KOPT-K1 (cell line): ENCODE measurements around the gene OR8G1.

Source experiments
- H3K27ac ChIP-seq: fragments of 200-600 bp; sonication (generic); 2 replicates; pipeline ENCODE4 v1.5.1; 2016; ENCODE audit warnings: antibody characterized with exemption, mild to moderate bottlenecking, low read depth, low read length; ENCODE audit not compliant: poor library complexity, severe bottlenecking
- H3K36me3 ChIP-seq: fragments of 200-600 bp; sonication (generic); 2 replicates; pipeline ENCODE4 v1.5.1; 2017; ENCODE audit warnings: antibody characterized with exemption, mild to moderate bottlenecking, low read length, moderate library complexity; ENCODE audit not compliant: insufficient read depth
- H3K9me3 ChIP-seq: fragments of 200-600 bp; sonication (generic); 2 replicates; pipeline ENCODE4 v1.5.1; 2017; ENCODE audit warnings: antibody characterized with exemption, low read length, mild to moderate bottlenecking; ENCODE audit not compliant: insufficient read depth, poor library complexity, severe bottlenecking

OR8G1 gene, protein sequence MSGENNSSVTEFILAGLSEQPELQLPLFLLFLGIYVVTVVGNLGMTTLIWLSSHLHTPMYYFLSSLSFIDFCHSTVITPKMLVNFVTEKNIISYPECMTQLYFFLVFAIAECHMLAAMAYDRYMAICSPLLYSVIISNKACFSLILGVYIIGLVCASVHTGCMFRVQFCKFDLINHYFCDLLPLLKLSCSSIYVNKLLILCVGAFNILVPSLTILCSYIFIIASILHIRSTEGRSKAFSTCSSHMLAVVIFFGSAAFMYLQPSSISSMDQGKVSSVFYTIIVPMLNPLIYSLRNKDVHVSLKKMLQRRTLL

DNA sequence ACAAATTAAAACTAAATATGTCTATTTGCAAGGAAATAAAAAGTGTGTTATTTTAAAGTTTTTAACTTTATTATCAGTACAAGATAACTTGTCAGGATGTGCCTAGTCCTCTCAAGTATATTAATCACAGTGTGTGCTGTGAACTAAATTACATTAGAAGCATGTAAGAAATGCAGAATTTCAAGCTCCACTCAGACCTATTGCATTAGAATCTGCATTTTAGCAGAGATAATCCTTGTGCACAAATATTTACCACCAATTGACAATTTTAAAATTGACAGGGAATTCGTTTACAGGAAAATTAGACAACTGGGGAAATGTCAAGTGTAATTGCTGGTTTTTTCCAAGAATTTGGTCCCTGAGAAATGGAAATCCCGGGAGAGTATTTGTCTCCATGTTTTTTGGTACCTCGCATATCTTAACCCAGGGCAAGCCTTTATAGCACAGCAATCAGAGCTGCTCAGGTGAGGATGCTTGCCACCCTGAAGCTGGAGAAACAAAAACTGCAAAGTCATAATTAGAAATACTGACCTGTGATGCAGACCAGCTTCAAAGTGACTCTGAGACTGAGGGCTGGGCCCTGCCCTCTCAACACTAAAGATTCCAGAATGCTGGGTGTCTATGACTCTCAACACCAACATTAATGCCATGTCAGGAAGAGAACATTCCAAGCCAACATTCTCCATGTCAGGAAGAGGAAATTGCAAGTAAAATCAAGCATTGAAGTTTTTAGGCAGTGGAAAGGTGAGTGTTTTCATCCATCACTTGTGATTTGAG is at the start of gene OR8G1:
OR8G1 (plus strand) TSS at position 475 of the 777 bp plus-strand sequence. CDS start 8,581 bp downstream, outside the sequence.
- Histone ChIP-seq H3K36me3 (no peaks in the 10 kb centered on the region), H3K9me3 (no peaks in the 10 kb centered on the region), H3K27ac (no peak within 1 kb of the TSS)

DNA sequence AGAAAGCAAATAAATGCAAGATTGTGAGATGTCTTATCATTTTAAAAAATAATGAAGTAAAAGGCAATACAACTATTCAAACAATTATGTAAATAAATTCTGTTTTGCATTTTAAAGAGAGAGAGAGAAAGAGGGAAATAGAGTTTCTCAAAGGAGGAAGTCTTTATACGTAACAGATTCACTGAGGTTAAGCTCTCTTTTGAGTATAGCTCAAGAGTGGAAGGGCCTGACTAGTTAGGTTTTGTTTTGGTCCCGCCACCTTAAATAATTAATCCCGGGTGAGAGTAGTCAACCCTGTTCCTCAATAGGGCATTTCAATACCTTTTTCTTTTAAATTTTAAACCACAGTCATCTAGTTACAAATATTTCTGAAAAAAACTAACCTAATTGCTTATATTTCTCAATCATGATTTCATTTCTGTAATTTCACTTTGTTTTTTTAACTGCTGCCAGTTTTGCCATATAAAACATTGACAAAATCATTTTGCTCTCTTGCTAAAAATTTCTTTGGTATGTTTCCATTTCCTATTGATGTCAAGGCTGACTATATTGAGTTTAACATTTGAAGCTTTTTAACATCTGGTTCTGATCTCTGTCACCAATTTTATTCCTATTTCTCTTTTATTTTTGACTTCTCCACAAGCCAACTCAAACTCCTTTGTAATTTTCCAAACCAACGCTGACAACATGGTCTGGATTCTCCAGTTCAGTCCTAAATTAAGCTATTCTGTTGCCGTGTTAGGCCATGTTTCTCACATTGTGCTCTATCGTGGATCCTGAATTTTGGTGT is 47.5 kb upstream of the OR8G1 start:
- Histone ChIP-seq H3K9me3 (no peaks in the 10 kb centered on the region), H3K27ac (no peak overlapping the region)

DNA sequence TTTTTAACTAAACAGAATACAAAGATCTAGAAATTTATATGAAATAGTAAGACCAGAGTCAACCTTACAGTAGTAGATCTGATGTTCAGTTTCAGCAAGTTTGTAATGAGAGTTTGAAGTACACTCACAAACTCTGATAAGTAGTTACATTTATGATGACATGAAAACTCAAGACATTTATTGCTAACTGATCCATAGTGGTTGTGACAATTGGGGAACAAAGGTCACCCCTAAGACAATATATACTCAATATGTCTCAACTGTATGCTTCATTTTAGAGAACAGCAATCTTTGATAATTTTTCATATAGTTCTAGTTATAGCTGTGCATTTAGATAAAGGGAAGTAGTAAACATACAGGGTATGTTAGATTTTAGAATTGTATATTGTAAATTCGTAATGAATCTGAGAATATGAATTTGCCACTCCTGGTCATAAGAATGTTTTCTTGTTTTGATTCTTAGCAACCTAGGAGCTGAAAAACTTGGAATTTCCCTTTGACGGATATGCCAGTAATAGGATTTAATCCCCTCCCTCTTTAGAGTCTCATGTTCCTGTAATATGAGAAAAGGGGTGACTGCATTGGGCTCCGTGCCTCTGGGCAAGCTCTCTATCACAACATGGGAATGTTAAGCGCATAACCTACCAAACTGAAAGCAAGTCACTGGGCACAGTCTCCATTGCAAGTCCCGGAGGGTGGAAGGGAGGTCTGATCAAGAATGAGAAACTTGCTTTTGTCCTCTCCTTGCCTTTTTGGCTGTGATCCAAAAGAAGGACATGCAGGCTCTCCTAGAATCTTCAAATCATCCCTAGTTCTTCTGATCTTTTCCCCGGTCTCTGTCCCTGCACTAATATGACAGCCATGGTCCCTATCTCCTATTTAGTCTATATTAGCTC is 46.4 kb upstream of the OR8G1 start:
- Histone ChIP-seq H3K9me3 (no peaks in the 10 kb centered on the region), H3K36me3 (no peaks in the 10 kb centered on the region), H3K27ac (no peak overlapping the region)

More for the DNA sequence above, 47.5 kb upstream of the OR8G1 start:
- H3K36me3 ChIP-seq, result no peaks in the 10 kb centered on the region

DNA sequence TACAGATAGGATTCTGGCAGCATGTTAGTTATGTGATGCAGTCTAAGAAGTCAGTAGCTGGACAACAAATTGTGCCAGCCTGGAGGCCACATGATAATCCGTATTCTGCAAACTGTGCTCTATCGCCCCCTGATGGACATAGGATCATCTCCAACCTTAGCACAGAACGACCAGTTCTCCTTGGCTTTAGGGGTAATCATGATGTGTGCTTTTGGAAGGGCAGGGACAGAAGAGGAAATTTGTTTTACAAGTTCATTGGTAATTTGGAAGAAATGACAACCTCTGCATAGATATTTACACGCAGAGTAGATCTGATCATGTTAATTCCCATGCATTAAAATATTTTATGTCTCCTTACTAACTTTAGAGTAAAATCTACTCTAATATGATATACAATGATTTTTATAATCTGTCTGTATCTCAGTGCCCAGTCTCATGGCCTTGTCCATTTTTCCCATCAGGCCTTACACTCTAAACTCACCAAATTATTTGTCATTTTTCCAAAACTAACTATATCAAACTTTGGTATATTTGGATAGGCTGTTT is 45.6 kb upstream of the OR8G1 start:
- Histone ChIP-seq H3K27ac (no peak overlapping the region), H3K36me3 (no peaks in the 10 kb centered on the region), H3K9me3 (no peaks in the 10 kb centered on the region)

DNA sequence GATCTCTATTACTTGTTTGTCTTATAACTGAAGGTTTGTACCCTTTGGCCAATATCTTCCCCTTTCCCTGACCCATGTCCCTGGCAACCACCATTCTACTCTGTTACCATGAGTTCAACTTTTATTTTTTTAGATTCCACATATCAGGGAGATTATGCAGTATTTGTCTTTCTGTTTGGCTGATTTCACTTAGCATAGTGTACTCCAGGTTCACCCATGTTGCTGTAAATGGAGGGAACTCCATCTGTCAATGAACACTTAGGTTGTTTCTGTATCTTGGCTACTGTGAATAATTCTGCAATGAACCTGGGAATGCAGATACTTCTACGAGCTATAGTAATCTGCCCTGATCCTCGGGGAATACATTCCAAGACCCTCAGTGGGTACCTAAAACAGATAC is 42.9 kb upstream of the OR8G1 start:
- no peaks in the 10 kb centered on the region for H3K36me3 ChIP-seq
- H3K27ac ChIP-seq, result no peak overlapping the region
- no peaks in the 10 kb centered on the region for H3K9me3 ChIP-seq

DNA sequence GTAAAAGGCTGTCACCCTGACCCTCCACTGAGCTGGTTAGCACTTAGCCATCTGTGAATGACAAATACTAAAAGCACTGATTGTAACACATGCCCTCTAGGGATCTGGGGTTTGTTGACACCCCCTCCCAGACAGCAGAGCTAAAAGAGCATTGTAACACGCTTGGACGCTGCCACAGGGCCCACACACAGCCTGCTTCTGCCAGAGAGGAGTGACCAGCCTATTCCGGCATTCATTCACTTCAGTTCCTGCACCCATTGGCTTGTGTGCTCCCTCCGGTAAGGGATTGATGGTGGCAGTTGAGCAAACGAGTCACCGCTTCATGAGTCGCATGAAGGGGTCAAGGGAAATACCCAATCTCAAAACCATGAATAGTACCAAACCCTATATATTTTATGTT is 42.0 kb upstream of the OR8G1 start:
- no peaks in the 10 kb centered on the region for H3K9me3 ChIP-seq
- no peak overlapping the region for H3K27ac ChIP-seq
- no peaks in the 10 kb centered on the region for H3K36me3 ChIP-seq

DNA sequence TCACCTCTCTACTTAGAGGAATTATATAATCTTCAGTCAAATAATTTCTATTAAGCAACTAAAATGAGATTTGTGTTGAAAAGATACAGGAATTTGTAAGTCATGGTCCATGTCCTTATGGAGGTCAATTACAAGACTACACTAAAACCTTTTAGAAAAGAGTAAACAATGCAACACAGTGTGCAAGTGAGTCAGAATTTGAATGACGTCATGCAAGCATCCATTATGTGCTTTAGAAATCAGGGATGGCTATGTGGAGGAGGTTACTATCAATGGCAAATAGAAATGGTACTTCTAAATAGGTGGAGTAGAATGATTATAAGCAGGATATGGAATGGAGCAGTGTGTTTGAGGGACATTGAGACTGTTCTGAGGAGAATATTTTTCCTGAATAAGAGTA is 41.2 kb upstream of the OR8G1 start:
- Histone ChIP-seq H3K27ac (no peak overlapping the region), H3K36me3 (no peaks in the 10 kb centered on the region), H3K9me3 (no peaks in the 10 kb centered on the region)

DNA sequence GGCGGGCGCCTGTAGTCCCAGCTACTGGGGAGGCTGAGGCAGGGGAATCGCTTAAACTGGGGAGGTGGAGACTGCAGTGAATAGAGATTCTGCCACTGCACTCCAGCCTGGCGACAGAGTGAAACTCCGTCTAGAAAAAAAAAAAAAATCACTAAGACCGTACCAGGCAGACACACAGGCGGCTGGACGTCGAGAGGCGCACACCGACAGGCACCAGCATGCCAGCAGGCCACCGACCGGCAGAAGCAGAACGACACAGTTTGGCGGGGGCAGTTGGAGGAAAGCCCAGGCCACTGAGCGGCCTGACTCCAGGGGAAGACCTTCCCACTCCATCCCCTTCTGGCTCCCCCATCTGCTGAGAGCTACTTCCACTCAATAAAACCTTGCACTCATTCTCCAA is 40.2 kb upstream of the OR8G1 start:
- Histone ChIP-seq H3K36me3 (no peaks in the 10 kb centered on the region), H3K9me3 (no peaks in the 10 kb centered on the region), H3K27ac (no peak overlapping the region)

DNA sequence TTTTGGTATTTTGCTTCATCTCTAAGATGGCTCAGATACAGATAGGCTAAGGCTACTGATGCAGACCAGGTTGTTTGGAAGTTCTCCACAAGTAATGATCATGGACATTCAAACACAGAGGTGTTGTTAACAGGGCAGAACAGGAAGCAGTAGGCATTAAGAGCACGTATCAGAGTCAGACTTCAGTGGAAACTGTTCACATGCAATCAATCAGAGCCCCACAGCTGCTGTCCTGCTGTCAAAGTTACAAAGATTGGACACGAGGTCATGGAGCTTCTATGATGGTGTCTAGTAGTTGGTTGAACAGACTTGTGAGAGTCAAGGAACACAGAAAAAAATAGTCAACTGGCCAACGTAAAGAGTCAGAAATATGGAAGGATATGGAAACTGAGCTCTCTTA is 37.9 kb upstream of the OR8G1 start:
- no peaks in the 10 kb centered on the region for H3K36me3 ChIP-seq
- no peak overlapping the region for H3K27ac ChIP-seq

DNA sequence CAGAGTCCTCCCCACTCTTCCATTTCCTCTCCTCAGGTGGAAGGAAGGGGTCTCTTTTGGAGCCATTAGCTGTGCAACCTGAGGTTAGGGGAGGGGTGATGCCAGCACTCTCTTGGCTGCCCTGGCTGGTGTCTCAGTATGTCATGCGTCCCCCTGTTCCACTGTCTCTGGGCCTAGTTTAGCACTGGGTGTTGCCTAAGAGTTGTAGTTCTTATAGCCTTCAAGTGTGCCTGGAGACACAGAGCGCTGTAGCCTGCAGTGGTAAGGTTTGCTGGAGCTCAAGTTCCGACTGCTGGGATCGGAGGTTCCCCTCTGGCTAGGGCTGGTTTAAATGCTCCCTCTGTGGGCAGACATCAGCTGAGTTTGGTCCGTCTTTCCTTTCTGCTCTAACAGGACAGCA is 36.9 kb upstream of the OR8G1 start:
- no peaks in the 10 kb centered on the region for H3K36me3 ChIP-seq
- no peaks in the 10 kb centered on the region for H3K9me3 ChIP-seq
- no peak overlapping the region for H3K27ac ChIP-seq

More for the DNA sequence above, 37.9 kb upstream of the OR8G1 start:
- H3K9me3 ChIP-seq, result no peaks in the 10 kb centered on the region

DNA sequence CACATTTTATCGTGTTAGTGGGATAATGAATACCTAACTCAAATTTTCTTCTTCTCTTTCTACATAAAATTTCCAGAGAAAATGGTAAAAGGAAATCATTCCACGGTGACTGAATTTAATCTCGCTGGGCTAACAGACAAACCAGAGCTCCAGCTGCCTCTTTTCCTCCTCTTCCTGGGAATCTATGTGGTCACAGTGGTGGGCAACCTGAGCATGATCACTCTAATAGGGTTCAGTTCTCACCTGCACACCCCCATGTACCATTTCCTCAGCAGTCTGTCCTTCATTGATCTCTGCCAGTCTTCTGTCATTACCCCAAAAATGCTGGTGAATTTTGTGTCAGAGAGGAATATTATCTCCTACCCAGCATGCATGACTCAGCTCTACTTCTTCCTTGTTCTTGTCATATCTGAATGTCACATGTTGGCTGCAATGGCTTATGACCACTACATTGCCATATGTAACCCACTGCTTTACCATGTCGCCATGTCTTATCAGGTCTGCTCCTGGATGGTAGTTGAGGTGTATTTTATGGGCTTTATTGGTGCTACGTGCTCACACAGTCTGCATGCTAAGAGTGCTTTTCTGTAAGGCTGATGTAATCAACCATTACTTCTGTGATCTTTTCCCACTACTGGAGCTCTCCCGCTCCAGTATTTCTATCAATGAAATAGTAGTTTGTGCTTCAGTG is 33.6 kb upstream of the OR8G1 start:
- Histone ChIP-seq H3K27ac (no peak overlapping the region), H3K9me3 (no peaks in the 10 kb centered on the region), H3K36me3 (no peaks in the 10 kb centered on the region)

DNA sequence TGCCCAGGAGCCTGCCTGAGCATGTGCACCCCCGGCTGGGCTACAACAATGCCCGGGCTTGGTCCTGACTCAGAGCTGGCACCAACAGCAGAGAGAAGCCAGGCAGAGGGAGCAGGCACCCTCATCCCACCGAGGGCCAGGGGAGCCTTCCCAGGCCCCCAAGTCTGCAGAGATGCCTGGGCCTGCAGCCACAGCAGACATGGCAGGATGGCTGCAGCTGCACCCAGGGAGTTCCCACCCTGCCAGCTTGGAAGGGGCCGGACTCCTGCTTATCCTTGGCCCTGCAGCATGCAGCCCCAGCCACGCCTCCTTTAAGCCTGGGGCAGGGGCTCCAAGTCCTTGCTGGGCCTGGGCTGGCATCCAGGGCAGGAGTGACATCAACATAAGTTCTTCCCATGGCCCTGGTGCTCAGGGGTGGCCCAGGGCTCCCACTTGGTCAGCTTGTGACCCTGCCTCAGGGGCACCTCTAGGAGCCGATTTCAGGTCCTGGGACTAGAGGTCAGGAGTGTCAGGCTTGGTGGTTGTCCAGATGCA is 31.0 kb upstream of the OR8G1 start:
- H3K36me3 ChIP-seq, result no peaks in the 10 kb centered on the region
- no peaks in the 10 kb centered on the region for H3K9me3 ChIP-seq
- no peak overlapping the region for H3K27ac ChIP-seq

DNA sequence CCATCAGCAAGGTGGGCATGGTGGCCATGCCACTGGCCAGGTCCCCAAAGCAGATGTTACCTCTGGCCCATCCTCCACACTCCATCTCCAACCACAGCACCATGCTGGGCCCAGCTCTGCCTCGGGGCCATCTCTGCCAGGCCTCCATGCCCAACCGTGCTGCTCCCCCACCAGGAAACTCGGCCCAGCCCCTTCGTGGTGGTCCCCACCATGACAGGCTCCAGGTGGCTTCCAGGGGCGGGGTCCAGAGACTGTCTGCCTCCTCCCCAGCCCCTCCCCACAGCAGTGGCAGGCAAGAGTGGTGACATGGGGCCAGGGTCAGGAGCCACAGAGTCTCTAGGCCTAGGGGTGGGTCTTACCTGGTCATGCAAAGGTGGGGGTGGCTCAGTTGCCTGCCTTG is 30.5 kb upstream of the OR8G1 start:
- H3K9me3 ChIP-seq, result no peaks in the 10 kb centered on the region
- no peaks in the 10 kb centered on the region for H3K36me3 ChIP-seq
- no peak overlapping the region for H3K27ac ChIP-seq

DNA sequence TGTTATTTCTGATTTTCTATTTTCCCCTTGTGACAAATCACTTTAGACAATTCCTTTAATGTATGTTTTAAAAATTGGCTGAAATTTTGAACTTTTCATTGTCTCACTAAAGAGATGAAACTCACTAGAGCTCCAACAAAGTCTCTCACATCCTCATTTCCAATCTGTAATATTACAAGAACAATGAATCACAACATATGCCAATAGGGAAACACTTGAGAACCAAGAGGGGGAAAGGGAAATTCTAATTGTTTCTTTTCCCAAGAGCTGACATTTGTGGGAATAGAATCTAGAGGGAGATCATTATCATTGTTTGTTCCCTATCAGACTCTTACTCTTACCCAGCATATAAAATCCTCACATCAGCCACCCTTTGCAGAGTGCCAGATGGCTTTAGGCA is 29.6 kb upstream of the OR8G1 start:
- no peaks in the 10 kb centered on the region for H3K9me3 ChIP-seq
- H3K27ac ChIP-seq, result no peak overlapping the region
- H3K36me3 ChIP-seq, result no peaks in the 10 kb centered on the region
